ENCODE data around the gene FAM53B. TPM values are rescaled to one million over a fixed set of nuclear protein-coding genes. Genes with fewer than 3 reads are reported as not detected.

FAM53B gene
- total RNA-seq, 2 donors from 2014 or later = 19.3 to 22.6 TPM

DNA sequence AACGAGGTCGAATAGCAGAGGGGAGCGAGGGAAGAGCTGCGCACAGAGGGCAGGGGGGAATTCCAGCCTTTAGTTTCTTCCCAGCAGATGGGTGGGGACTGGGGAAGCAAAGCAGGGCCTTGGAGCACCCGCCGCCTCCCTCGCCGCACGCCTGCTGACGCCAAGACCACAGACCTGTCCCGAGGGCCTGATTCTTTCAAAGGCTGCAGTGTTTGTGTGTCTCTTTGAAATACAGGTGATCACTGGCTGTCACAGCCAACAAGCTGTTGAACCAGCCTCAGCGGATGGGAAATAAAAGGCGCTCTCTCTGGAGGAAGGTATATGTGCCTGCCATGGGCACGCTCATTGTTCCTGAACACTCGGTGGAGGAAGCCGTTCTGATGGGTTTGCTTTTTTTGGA is 119.3 kb downstream of the FAM53B start:
- no peak for DNase-seq
- Mint-ChIP-seq H3K27me3 (ENCODE audit: insufficient read depth) (no peaks in the 10 kb centered on the region), H3K27ac (peak overlapping the region; percentile 69), H3K9me3 (no peaks in the 10 kb centered on the region), H3K4me3 (no peak overlapping the region), H3K36me3 (ENCODE audit: low read depth) (no peaks in the 10 kb centered on the region), H3K4me1 (peaks cover 21% of the 10 kb centered on the region)
- H3K4me3 ChIP-seq (ENCODE audit: low read length) = no peak overlapping the region
- no peak overlapping the region for H3K27ac ChIP-seq (ENCODE audit: low read depth, low read length)
- H3K9ac ChIP-seq (ENCODE audit: extremely low read depth, low read length, poor library complexity, severe bottlenecking) = no peak overlapping the region
- H3K4me1 ChIP-seq (ENCODE audit: control insufficient read depth, insufficient read depth, low read length) = peaks cover 13% of the 10 kb centered on the region
- TF ChIP-seq, protein P1, sequence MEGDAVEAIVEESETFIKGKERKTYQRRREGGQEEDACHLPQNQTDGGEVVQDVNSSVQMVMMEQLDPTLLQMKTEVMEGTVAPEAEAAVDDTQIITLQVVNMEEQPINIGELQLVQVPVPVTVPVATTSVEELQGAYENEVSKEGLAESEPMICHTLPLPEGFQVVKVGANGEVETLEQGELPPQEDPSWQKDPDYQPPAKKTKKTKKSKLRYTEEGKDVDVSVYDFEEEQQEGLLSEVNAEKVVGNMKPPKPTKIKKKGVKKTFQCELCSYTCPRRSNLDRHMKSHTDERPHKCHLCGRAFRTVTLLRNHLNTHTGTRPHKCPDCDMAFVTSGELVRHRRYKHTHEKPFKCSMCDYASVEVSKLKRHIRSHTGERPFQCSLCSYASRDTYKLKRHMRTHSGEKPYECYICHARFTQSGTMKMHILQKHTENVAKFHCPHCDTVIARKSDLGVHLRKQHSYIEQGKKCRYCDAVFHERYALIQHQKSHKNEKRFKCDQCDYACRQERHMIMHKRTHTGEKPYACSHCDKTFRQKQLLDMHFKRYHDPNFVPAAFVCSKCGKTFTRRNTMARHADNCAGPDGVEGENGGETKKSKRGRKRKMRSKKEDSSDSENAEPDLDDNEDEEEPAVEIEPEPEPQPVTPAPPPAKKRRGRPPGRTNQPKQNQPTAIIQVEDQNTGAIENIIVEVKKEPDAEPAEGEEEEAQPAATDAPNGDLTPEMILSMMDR (conservative IDR thresholded peaks at IDR 0.05) = no peak
- no peaks in the 10 kb centered on the region for H3K27me3 ChIP-seq (ENCODE audit: control insufficient read depth, insufficient read depth, low read length, poor library complexity, severe bottlenecking)
- 95% methylated on average over 14 to 16 of the region's 16 CpGs for WGBS, 2 experiments (ENCODE audit: insufficient coverage in 1 of 2, insufficient read length in 1 of 2)
- no peaks in the 10 kb centered on the region for H3K36me3 ChIP-seq (ENCODE audit: control insufficient read depth, insufficient read depth, low read length)
- no peaks in the 10 kb centered on the region for H3K9me3 ChIP-seq (ENCODE audit: control insufficient read depth, low read length)

DNA sequence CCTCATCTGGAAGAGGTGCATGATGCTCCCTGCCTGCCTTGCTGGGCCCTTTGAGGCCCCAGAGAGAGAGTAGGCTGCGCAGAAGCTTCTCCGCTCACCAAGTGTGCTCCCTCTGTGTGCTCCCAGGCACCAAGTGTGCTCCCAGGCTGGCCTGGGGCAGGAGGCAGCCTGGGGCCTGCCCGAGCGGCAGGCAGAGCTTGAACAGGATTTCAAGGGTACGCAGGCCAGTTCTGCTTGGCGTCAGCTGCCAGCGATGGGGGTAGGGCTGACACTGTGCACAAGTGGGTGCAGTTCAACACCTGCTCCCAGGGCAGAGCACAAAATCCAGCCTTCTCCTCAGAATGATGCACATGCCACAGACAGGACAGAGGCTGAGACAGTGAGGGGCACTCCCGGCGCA is 119.7 kb downstream of the FAM53B start:
- TF ChIP-seq, protein P1 (conservative IDR thresholded peaks at IDR 0.05) = no peak
- DNase-seq = no peak
- Histone ChIP-seq H3K36me3 (ENCODE audit: control insufficient read depth, insufficient read depth, low read length) (no peaks in the 10 kb centered on the region), H3K27me3 (ENCODE audit: control insufficient read depth, insufficient read depth, low read length, poor library complexity, severe bottlenecking) (no peaks in the 10 kb centered on the region), H3K4me3 (ENCODE audit: low read length) (no peak overlapping the region), H3K4me1 (ENCODE audit: control insufficient read depth, insufficient read depth, low read length) (peaks cover 14% of the 10 kb centered on the region), H3K27ac (ENCODE audit: low read depth, low read length) (no peak overlapping the region), H3K9me3 (ENCODE audit: control insufficient read depth, low read length) (no peaks in the 10 kb centered on the region), H3K9ac (ENCODE audit: extremely low read depth, low read length, poor library complexity, severe bottlenecking) (no peak overlapping the region)
- Mint-ChIP-seq H3K36me3 (ENCODE audit: low read depth) (no peaks in the 10 kb centered on the region), H3K27me3 (ENCODE audit: insufficient read depth) (no peaks in the 10 kb centered on the region), H3K9me3 (no peaks in the 10 kb centered on the region), H3K4me1 (peaks cover 20% of the 10 kb centered on the region), H3K27ac (no peak overlapping the region), H3K4me3 (no peak overlapping the region)
- 98 to 99% methylated on average over 9 of the region's 9 CpGs for WGBS, 2 experiments (ENCODE audit: insufficient coverage in 1 of 2, insufficient read length in 1 of 2)

DNA sequence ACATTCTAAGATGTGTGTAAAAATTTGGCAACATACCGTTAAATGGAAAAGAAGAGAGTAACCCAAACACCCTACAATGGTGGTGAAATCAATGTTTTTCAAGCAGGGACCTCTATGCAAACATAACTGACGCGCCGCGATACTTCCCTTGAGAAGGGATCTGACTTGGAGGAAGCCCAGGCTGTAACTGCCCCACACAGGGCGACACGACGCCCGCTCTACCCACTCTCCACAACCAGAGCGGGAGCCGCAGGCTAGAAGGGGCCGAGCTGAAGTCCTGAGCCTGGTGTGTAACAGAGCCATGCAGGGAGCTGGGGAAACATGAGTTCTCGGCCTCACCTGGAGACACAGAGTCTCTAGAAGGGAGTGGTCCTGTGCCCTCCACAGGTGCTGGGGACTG is 120.2 kb downstream of the FAM53B start:
- H3K27ac ChIP-seq (ENCODE audit: low read depth, low read length) = no peak overlapping the region
- peaks cover 17% of the 10 kb centered on the region for H3K4me1 ChIP-seq (ENCODE audit: control insufficient read depth, insufficient read depth, low read length)
- no peak for DNase-seq
- Mint-ChIP-seq H3K27me3 (ENCODE audit: insufficient read depth) (no peaks in the 10 kb centered on the region), H3K27ac (peak overlapping the region; percentile 49), H3K4me3 (no peak overlapping the region), H3K9me3 (no peaks in the 10 kb centered on the region), H3K4me1 (peaks cover 15% of the 10 kb centered on the region), H3K36me3 (ENCODE audit: low read depth) (no peaks in the 10 kb centered on the region)
- no peaks in the 10 kb centered on the region for H3K27me3 ChIP-seq (ENCODE audit: control insufficient read depth, insufficient read depth, low read length, poor library complexity, severe bottlenecking)
- no peak overlapping the region for H3K4me3 ChIP-seq (ENCODE audit: low read length)
- 93 to 95% methylated on average over 5 to 13 of the region's 13 CpGs for WGBS, 2 experiments (ENCODE audit: insufficient coverage in 1 of 2, insufficient read length in 1 of 2)
- H3K9ac ChIP-seq (ENCODE audit: extremely low read depth, low read length, poor library complexity, severe bottlenecking) = no peak overlapping the region
- H3K9me3 ChIP-seq (ENCODE audit: control insufficient read depth, low read length) = no peaks in the 10 kb centered on the region
- TF ChIP-seq, protein P1 (conservative IDR thresholded peaks at IDR 0.05) = no peak
- H3K36me3 ChIP-seq (ENCODE audit: control insufficient read depth, insufficient read depth, low read length) = no peaks in the 10 kb centered on the region
